Activated CD8-positive, alpha-beta memory T cell treated with anti-CD3 and anti-CD28 coated beads for 48 hours (primary cell): ENCODE results near the gene KCNQ1.

Experiments
- DNase-seq, 3 experiments: peaks; one replicate each; pipeline ENCODE4 v3.0.0-alpha.2; 2020; ENCODE audit warnings: low read depth in 2 of 3, low spot score in 2 of 3

KCNQ1 gene

GRCh38 chr11:2444821-2445745 lies at the start of gene KCNQ1:
Gene KCNQ1, plus strand, starts transcription at chr11:2445008. Its CDS starts 91 bp downstream, at chr11:2445099.
- peak in 1 of 3 experiments; percentile 30 for DNase-seq

GRCh38 chr11:2395211-2395730 lies 49.5 kb upstream of the KCNQ1 start:
- DNase-seq, result no peak

GRCh38 chr11:2395856-2396255 lies 49.0 kb upstream of the KCNQ1 start:
- no peak for DNase-seq

- no peak for DNase-seq
These were observed 48.3 kb upstream of the KCNQ1 start for GRCh38 chr11:2396471-2396870.

GRCh38 chr11:2397005-2397404 lies 47.8 kb upstream of the KCNQ1 start:
- DNase-seq, result no peak

GRCh38 chr11:2398664-2399355 lies 46.0 kb upstream of the KCNQ1 start:
- DNase-seq, result no peak

- DNase-seq, result no peak
These were observed 45.2 kb upstream of the KCNQ1 start for GRCh38 chr11:2399488-2400068.

- DNase-seq, result peak; percentile 97 to 99 (median 98)
These were observed 44.6 kb upstream of the KCNQ1 start, which contains the start of gene TSSC4 for GRCh38 chr11:2400069-2400761. Gene TSSC4, plus strand, starts transcription at chr11:2400750. Its CDS starts 1,884 bp downstream, at chr11:2402634.

- no peak for DNase-seq
These were observed 43.9 kb upstream of the KCNQ1 start for GRCh38 chr11:2400762-2401435.

- DNase-seq, result no peak
These were observed 43.3 kb upstream of the KCNQ1 start for GRCh38 chr11:2401436-2401984.

GRCh38 chr11:2402106-2402505 lies 42.7 kb upstream of the KCNQ1 start:
- DNase-seq, result no peak

GRCh38 chr11:2402890-2403645 lies 41.7 kb upstream of the KCNQ1 start:
- DNase-seq, result no peak

GRCh38 chr11:2404735-2405196 lies 40.0 kb upstream of the KCNQ1 start:
- DNase-seq, result no peak

GRCh38 chr11:2406451-2406850 lies 38.4 kb upstream of the KCNQ1 start:
- no peak for DNase-seq

- no peak for DNase-seq
These were observed 37.9 kb upstream of the KCNQ1 start for GRCh38 chr11:2406878-2407410.

GRCh38 chr11:2408671-2409070 lies 36.1 kb upstream of the KCNQ1 start:
- DNase-seq, result no peak

- no peak for DNase-seq
These were observed 35.7 kb upstream of the KCNQ1 start for GRCh38 chr11:2409126-2409525.

GRCh38 chr11:2409611-2410468 lies 35.0 kb upstream of the KCNQ1 start:
- DNase-seq, result no peak
